Measurements from ENCODE around the gene SMOC2. TPM values are rescaled to one million over a fixed set of nuclear protein-coding genes. Genes with fewer than 3 reads are reported as not detected.

Gene SMOC2
- total and polyA plus RNA-seq, 12 donors, result 3.0 to 32.0 (median 10.5) TPM

DNA sequence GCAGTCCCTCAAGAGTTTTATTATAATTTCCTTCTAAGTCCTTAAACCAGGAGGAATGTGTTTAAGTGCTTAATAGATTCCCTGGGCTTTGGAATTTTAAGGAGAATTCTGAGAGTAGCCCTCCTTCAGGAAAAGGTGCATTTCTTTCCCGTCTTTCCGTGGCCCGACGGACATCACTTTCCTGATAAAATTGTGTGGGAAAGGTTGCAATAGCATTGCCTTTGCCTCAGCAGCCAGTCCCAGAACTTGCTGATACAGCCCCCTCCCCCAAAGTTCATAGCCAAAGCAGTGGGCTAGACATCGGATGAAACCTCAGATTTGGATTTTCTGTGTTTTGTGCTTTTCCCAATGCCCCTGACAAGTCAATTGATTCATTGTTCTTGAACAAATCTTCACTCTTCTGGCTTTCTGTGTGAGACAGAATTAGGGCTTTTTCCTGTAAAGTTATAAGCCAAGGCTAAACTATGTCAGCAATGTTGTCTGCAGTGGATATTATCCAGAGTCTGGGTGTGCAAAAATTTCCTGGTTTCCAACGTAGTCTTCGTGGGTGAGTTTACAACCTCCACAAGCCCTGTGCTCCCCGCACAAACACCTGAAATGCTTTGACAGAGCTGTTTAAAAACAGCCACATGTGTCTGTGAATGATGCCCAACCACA lies 1.1 kb upstream of the SMOC2 start:
- DNase-seq, result no peak
- Histone ChIP-seq H3K27ac (peak overlapping the region in 1 of 5 donors; percentile 29), H3K36me3 (replicated peaks in 1 of 2) (no peaks in the 10 kb centered on the region), H3K4me1 (replicated peaks in 1 of 2) (no peaks in the 10 kb centered on the region), H3K4me3 (no peak overlapping the region), H3K9me3 (replicated peaks in 1 of 3) (no peaks in the 10 kb centered on the region), H3K27me3 (peaks cover 43% of the 10 kb centered on the region)
- TF ChIP-seq, protein P1, sequence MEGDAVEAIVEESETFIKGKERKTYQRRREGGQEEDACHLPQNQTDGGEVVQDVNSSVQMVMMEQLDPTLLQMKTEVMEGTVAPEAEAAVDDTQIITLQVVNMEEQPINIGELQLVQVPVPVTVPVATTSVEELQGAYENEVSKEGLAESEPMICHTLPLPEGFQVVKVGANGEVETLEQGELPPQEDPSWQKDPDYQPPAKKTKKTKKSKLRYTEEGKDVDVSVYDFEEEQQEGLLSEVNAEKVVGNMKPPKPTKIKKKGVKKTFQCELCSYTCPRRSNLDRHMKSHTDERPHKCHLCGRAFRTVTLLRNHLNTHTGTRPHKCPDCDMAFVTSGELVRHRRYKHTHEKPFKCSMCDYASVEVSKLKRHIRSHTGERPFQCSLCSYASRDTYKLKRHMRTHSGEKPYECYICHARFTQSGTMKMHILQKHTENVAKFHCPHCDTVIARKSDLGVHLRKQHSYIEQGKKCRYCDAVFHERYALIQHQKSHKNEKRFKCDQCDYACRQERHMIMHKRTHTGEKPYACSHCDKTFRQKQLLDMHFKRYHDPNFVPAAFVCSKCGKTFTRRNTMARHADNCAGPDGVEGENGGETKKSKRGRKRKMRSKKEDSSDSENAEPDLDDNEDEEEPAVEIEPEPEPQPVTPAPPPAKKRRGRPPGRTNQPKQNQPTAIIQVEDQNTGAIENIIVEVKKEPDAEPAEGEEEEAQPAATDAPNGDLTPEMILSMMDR (IDR thresholded peaks at IDR 0.05), result no peak
- TF ChIP-seq POLR2A (IDR thresholded peaks at IDR 0.05), result no peak
- WGBS, 4 donors, result 40 to 60% (median 42%) methylated on average over 8 of the region's 8 CpGs
- intact Hi-C loops (cut with DNase I), result no loop called here

DNA sequence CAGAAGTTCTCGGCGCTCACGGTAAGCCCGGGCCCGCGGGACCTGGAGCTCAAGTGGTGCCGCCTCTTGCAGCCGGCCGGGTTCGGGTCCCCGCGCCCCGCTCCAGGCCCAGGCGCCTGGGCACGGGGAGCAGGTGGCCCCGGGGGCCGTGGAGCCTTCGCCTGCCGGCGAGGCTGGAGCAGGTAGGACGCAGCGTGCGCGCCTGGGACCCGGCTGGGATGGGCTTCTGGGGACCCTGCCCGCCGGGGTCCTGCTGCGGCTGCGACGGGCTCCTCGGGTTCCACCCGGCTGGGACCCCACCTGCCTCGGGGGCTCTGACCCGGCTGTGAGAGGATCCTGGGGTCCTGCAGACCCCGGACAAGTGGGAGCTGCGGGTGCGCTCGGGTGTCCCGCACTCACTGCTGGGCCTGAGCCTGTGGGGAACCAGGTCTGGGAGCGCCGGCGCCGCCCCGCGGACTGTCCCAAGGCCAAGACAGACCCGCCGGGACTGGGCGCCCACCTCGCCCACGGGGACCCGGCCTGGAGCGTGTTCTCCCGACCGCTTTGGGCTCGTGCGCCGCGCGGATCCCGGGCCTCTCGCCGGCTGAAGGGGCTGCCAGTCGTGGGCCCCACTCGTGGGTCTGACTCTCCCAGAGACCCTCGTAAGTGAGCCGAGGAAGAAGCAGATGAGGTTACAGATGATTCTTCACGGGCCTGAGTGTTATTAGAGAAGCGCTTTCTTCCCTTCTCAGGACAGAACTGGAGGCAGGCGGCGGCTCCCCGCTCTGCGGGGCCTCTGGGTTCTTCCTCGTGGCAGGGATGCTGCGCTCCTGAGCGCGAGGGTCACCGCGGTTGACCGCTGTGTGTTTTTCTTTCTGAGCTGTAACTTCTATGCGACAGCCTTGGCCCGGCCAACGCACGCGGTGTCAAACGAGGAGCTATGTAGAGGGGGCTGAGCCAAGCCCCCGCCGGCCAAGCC lies 729 bp downstream of the SMOC2 start:
- Histone ChIP-seq H3K4me3 (peak overlapping the region in 1 of 4 donors; percentile 48), H3K9me3 (replicated peaks in 1 of 3) (no peaks in the 10 kb centered on the region), H3K36me3 (replicated peaks in 1 of 2) (no peaks in the 10 kb centered on the region), H3K27me3 (peaks cover 35% of the 10 kb centered on the region), H3K27ac (peak overlapping the region in 1 of 5 donors; percentile 65), H3K4me1 (replicated peaks in 1 of 2) (no peaks in the 10 kb centered on the region)
- 2 to 7% (median 3%) methylated on average over 14 to 87 of the region's 87 CpGs for WGBS, 4 donors
- no peak for DNase-seq
- intact Hi-C loops (cut with DNase I), result no loop called here
- TF ChIP-seq, protein P1 (IDR thresholded peaks at IDR 0.05), result no peak
- no peak for TF ChIP-seq POLR2A (IDR thresholded peaks at IDR 0.05)

DNA sequence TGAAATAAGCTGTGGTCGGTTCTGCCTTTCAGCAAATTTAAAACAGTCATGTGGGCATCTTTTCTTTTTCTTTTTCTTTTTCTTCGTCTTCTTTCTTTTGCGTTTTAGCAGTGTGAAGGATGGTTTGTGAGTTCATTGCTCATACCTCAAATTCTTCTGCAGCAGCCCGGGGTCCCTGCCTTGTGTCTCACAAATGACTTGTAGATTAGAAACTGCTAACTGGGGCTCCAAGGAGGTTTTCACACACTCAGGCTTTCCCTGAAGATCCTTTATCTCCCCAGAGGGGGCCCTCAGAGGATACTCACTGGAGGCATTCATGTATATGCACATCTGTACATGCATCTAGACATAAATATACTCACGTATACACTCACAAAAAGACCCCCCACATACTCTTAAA lies 1.7 kb downstream of the SMOC2 start:
- Histone ChIP-seq H3K36me3 (replicated peaks in 1 of 2) (no peaks in the 10 kb centered on the region), H3K4me3 (no peak overlapping the region), H3K9me3 (replicated peaks in 1 of 3) (no peaks in the 10 kb centered on the region), H3K4me1 (replicated peaks in 1 of 2) (no peaks in the 10 kb centered on the region), H3K27ac (no peak overlapping the region), H3K27me3 (peaks cover 31% of the 10 kb centered on the region)
- no peak for TF ChIP-seq POLR2A (IDR thresholded peaks at IDR 0.05)
- TF ChIP-seq, protein P1 (IDR thresholded peaks at IDR 0.05), result no peak
- 34 to 44% (median 35%) methylated on average over 5 of the region's 5 CpGs for WGBS, 4 donors
- intact Hi-C loops (cut with DNase I), result no loop called here
- DNase-seq, result no peak

DNA sequence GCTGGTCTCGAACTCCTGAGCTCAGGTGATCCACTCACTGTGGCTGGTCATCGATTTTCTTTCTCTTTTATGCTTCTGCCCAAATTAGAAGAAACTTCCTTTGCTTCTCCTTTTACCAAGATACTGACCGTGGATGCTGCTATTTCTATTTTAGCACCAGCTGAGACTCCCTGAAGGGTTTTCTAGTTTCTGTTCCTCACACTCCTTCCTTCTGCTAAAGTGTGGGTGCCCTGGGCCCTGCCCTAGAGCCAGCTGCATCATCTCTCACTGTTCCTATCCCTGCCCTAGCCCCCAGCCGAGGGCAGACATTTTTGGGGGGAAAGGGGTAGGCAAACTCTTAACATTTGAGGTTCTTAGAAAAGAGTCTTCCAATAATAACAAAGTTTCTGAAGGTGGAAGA lies 6.3 kb downstream of the SMOC2 start:
- WGBS, 4 donors, result 67 to 76% (median 68%) methylated on average over 4 of the region's 4 CpGs
- Histone ChIP-seq H3K4me3 (no peak overlapping the region), H3K36me3 (replicated peaks in 1 of 2) (no peaks in the 10 kb centered on the region), H3K9me3 (replicated peaks in 1 of 3) (no peaks in the 10 kb centered on the region), H3K27me3 (peaks cover 16% of the 10 kb centered on the region), H3K27ac (no peak overlapping the region), H3K4me1 (replicated peaks in 1 of 2) (no peaks in the 10 kb centered on the region)
- no peak for DNase-seq
- no peak for TF ChIP-seq POLR2A (IDR thresholded peaks at IDR 0.05)
- TF ChIP-seq, protein P1 (IDR thresholded peaks at IDR 0.05), result no peak
- intact Hi-C loops (cut with DNase I), result no loop called here
